NT2/D1 (cell line): ENCODE results near the gene PCCB.
"Not testable (repeated sequence)": the region's sequence is repeated elsewhere in the genome, so short reads cannot be mapped to it uniquely, and the experiment has no call there.

Source experiments
- SUZ12 ChIP-seq: IDR thresholded peaks from 2 replicates; pipeline ENCODE4 v1.6.1; 2011; ENCODE audit not compliant: insufficient read length, insufficient read depth; ENCODE audit errors: extremely low read depth
- YY1 ChIP-seq: IDR thresholded peaks from 2 replicates; pipeline ENCODE4 v1.6.1; 2011; ENCODE audit not compliant: insufficient read length, insufficient read depth
- ZNF274 ChIP-seq: IDR thresholded peaks from 2 replicates; pipeline ENCODE4 v1.6.1; 2011; ENCODE audit warnings: mild to moderate bottlenecking, low read depth, low read length

DNA sequence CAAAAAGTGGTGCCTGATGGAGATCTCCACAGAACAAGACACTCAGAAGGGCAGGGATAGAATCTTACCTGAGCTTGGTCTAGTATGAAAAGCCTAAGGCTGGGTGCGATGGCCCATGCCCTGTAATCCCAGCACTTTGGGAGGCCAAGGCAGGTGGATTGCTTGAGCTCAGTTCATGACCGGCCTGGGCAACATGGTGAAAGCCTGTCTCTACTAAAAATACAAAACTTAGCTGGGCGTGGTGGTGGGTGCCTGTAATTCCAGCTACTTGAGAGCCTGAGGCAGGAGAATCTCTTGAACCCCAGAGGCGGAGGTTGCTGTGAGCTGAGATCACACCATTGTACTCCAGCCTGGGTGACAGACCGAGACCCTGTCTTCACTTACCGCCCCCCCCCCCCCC is 84.6 kb downstream of the PCCB start:
- TF ChIP-seq SUZ12, ZNF274, YY1: not testable (repeated sequence)
